SK-N-SH (cell line): Measurements from ENCODE around the gene SLC35F1.

Experiments used
- EP300 ChIP-seq, 2 experiments: IDR thresholded peaks; 2 replicates each; pipeline versions ENCODE4 v1.4.0 to v1.6.1; 2012; ENCODE audit warnings: borderline replicate concordance in 1 of 2, low read depth in 1 of 2, low read length in 1 of 2
- EZH2phosphoT487 ChIP-seq: fragments of 200-600 bp; sonication (generic); IDR thresholded peaks from 2 replicates; pipeline ENCODE4 v1.6.1; 2017; ENCODE audit warnings: low read depth, mixed run types, mild to moderate bottlenecking, antibody characterized with exemption, moderate library complexity, borderline replicate concordance
- FOXJ3 ChIP-seq: sonication (generic); formaldehyde crosslinking; IDR thresholded peaks from 2 replicates; pipeline ENCODE4 v1.5.1; 2020; ENCODE audit warnings: mild to moderate bottlenecking, missing genetic modification reagents
- JUND ChIP-seq: IDR thresholded peaks from 2 replicates; pipeline ENCODE4 v1.4.0; 2012
- POLR2AphosphoS5 ChIP-seq: IDR thresholded peaks from 2 replicates; pipeline ENCODE4 v1.6.1; 2012; ENCODE audit warnings: low read depth, low read length
- RAD21 ChIP-seq: IDR thresholded peaks from 2 replicates; pipeline ENCODE4 v1.6.1; 2012; ENCODE audit warnings: mild to moderate bottlenecking, low read length
- RCOR1 ChIP-seq: fragments of 150-350 bp; IDR thresholded peaks from 2 replicates; pipeline ENCODE4 v1.6.1; 2017; ENCODE audit warnings: antibody characterized with exemption, low read length
- TF ChIP-seq, protein P1 (sequence below): fragments of 200-600 bp; sonication (generic); IDR thresholded peaks from 2 replicates; pipeline ENCODE4 v1.6.1; 2017; ENCODE audit warnings: antibody characterized with exemption, mild to moderate bottlenecking, moderate library complexity
- TF ChIP-seq, protein P2 (sequence below): IDR thresholded peaks from 2 replicates; pipeline ENCODE4 v1.4.0; 2012; ENCODE audit warnings: low read depth
- TF ChIP-seq, protein P3 (sequence below): fragments of 150-350 bp; IDR thresholded peaks from 2 replicates; pipeline ENCODE4 v1.6.1; 2017; ENCODE audit warnings: antibody characterized with exemption, low read length, low read depth, borderline replicate concordance
- TF ChIP-seq, protein P4 (sequence below): IDR thresholded peaks from 2 replicates; pipeline ENCODE4 v1.6.1; 2012; ENCODE audit warnings: mild to moderate bottlenecking, low read depth, low read length, moderate library complexity

DNA sequence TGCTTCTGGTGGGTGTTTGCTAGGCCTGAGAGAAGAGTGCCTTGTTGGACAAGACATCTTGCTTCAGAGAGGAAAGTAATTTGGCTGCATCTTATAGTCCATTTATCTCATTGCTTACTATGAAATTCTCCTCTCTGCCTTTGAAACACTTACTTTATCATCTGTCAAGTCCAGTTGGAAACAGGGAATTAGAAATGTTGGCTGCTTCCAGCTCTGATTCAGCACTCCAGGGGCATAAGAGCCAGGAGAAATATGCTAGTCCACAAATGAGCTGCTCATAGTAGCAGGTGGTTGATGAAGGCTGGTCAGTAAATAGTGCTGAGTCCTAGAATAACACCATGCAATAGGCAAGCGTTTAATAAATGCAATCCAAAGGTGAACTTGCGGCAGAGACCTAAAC, 227.1 kb downstream of the SLC35F1 start:
- no peak for TF ChIP-seq POLR2AphosphoS5
- TF ChIP-seq EZH2phosphoT487 = no peak
- TF ChIP-seq, protein P1, sequence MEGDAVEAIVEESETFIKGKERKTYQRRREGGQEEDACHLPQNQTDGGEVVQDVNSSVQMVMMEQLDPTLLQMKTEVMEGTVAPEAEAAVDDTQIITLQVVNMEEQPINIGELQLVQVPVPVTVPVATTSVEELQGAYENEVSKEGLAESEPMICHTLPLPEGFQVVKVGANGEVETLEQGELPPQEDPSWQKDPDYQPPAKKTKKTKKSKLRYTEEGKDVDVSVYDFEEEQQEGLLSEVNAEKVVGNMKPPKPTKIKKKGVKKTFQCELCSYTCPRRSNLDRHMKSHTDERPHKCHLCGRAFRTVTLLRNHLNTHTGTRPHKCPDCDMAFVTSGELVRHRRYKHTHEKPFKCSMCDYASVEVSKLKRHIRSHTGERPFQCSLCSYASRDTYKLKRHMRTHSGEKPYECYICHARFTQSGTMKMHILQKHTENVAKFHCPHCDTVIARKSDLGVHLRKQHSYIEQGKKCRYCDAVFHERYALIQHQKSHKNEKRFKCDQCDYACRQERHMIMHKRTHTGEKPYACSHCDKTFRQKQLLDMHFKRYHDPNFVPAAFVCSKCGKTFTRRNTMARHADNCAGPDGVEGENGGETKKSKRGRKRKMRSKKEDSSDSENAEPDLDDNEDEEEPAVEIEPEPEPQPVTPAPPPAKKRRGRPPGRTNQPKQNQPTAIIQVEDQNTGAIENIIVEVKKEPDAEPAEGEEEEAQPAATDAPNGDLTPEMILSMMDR = no peak
- TF ChIP-seq RAD21 = no peak
- TF ChIP-seq, protein P2, sequence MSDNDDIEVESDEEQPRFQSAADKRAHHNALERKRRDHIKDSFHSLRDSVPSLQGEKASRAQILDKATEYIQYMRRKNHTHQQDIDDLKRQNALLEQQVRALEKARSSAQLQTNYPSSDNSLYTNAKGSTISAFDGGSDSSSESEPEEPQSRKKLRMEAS = no peak
- no peak for TF ChIP-seq FOXJ3 (CRISPR knock-in tag)
- TF ChIP-seq RCOR1 = no peak
- TF ChIP-seq, protein P3, sequence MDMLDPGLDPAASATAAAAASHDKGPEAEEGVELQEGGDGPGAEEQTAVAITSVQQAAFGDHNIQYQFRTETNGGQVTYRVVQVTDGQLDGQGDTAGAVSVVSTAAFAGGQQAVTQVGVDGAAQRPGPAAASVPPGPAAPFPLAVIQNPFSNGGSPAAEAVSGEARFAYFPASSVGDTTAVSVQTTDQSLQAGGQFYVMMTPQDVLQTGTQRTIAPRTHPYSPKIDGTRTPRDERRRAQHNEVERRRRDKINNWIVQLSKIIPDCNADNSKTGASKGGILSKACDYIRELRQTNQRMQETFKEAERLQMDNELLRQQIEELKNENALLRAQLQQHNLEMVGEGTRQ = no peak
- TF ChIP-seq EP300 (IDR thresholded peaks at IDR 0.05; ENCODE audit: borderline replicate concordance in 1 of 2, low read depth in 1 of 2, low read length in 1 of 2) = no peak
- TF ChIP-seq, protein P4, sequence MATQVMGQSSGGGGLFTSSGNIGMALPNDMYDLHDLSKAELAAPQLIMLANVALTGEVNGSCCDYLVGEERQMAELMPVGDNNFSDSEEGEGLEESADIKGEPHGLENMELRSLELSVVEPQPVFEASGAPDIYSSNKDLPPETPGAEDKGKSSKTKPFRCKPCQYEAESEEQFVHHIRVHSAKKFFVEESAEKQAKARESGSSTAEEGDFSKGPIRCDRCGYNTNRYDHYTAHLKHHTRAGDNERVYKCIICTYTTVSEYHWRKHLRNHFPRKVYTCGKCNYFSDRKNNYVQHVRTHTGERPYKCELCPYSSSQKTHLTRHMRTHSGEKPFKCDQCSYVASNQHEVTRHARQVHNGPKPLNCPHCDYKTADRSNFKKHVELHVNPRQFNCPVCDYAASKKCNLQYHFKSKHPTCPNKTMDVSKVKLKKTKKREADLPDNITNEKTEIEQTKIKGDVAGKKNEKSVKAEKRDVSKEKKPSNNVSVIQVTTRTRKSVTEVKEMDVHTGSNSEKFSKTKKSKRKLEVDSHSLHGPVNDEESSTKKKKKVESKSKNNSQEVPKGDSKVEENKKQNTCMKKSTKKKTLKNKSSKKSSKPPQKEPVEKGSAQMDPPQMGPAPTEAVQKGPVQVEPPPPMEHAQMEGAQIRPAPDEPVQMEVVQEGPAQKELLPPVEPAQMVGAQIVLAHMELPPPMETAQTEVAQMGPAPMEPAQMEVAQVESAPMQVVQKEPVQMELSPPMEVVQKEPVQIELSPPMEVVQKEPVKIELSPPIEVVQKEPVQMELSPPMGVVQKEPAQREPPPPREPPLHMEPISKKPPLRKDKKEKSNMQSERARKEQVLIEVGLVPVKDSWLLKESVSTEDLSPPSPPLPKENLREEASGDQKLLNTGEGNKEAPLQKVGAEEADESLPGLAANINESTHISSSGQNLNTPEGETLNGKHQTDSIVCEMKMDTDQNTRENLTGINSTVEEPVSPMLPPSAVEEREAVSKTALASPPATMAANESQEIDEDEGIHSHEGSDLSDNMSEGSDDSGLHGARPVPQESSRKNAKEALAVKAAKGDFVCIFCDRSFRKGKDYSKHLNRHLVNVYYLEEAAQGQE = no peak
- TF ChIP-seq JUND = no peak
